ENCODE data around the gene GPR183.

Gene GPR183

DNA sequence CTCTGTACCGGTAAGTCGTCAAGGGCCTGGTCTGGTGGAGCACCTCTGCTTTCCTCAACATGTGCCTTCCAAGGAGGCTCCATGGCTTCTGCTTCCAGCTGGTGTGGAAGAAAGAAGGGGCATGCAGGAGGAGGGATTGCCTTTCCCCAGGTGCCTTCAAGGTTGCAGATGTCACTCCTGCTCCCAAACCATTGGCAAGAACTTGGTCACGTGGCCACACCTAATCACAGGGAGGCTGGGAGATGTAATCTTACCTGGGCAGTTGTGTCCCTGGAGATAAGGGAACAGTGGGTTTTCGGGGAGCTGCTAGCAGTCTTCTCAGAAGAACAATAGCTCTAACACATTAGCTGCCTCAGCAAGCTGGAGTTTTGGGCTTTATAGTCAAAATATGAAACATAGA is 39.3 kb downstream of the GPR183 start:
- TF ChIP-seq, protein P1, sequence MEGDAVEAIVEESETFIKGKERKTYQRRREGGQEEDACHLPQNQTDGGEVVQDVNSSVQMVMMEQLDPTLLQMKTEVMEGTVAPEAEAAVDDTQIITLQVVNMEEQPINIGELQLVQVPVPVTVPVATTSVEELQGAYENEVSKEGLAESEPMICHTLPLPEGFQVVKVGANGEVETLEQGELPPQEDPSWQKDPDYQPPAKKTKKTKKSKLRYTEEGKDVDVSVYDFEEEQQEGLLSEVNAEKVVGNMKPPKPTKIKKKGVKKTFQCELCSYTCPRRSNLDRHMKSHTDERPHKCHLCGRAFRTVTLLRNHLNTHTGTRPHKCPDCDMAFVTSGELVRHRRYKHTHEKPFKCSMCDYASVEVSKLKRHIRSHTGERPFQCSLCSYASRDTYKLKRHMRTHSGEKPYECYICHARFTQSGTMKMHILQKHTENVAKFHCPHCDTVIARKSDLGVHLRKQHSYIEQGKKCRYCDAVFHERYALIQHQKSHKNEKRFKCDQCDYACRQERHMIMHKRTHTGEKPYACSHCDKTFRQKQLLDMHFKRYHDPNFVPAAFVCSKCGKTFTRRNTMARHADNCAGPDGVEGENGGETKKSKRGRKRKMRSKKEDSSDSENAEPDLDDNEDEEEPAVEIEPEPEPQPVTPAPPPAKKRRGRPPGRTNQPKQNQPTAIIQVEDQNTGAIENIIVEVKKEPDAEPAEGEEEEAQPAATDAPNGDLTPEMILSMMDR (IDR thresholded peaks at IDR 0.05; ENCODE audit: insufficient read depth, low read depth, low read length, missing control alignments) = no peak
- no peak for DNase-seq (ENCODE audit: low read depth)
- no peak overlapping the region for H3K4me3 ChIP-seq (ENCODE audit: low read length)

DNA sequence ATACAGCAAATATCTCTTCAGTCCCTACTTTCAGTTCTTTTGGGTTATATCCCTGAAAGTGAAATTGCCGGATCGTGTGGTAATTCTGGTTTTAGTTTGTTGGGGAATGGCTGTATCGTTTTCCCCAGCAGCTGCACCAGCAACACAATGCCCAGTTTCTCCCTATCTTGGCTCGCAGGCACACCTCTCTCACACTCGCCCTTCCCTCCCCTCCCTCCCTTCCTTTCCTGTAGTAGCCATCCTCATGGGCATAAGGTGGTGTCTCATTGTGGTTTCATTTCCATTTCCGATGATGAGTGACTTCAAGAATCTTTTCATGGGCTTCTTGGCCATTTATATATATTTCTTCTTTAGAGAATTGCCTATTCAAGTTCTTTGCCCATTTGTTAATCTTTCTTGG is 40.4 kb downstream of the GPR183 start:
- TF ChIP-seq, protein P1 (IDR thresholded peaks at IDR 0.05; ENCODE audit: insufficient read depth, low read depth, low read length, missing control alignments) = no peak
- no peak overlapping the region for H3K4me3 ChIP-seq (ENCODE audit: low read length)
- no peak for DNase-seq (ENCODE audit: low read depth)

DNA sequence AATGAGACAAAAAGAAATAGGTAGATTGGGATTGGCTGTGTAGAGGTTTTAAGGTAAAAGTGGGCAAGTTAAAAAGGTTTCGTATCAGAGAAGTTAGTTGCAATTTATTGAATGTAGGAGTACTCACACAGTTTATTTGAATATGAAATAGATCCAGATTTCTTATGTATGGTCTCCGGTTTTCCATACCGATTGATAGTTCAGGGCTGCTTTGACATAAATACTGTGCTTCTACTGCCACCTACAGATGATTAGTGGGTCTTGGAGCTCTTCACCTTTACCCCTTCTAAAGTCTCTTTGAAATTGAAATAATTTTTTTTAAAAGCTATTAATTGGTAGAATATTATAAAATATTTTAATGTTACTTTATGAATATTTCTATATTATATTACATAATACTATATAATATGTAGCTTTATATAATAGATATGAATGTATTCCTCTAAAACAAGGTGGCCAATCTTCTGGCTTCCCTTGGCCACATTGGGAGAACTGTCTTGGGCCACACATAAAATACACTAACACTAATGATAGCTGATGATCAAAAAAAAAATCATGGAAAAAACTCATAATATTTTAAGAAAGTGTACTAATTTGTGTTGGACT is 41.3 kb downstream of the GPR183 start:
- peak; percentile 69 for DNase-seq (ENCODE audit: low read depth)

DNA sequence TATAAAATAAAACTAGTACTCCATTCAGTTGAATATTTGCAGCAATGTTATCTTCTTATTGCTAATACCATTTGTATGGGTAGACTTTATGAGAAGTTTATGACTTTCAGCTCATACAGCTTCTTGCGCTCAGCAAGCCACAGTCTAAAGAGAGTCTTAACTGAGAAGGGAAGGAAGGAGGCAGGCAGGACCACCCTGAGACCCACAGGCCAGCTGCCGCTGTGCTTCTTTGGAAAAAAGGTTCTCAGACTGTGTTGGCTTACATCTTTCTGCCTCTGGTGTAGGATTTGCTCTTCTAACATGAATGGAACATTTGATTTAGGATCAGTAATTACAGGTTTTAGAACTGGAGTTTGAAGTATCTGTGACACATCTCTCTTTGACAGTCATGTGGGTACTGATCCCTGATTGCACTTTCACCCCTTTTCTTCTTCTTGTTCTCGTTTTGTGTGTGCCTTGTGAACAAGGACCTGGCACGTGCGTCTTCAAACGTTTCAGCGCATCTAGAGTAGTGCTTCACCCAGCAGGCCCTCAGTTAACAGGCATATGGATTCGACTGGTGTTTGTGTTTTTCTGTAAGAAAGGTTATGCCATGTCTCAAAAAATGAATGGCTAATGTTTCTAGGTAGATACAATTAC is 41.9 kb downstream of the GPR183 start:
- TF ChIP-seq, protein P1 (IDR thresholded peaks at IDR 0.05; ENCODE audit: insufficient read depth, low read depth, low read length, missing control alignments) = no peak
- no peak for DNase-seq (ENCODE audit: low read depth)
- H3K4me3 ChIP-seq (ENCODE audit: low read length) = no peak overlapping the region

More for the DNA sequence above, 41.3 kb downstream of the GPR183 start:
- TF ChIP-seq, protein P1 (IDR thresholded peaks at IDR 0.05; ENCODE audit: insufficient read depth, low read depth, low read length, missing control alignments) = peak; percentile 65
- no peak overlapping the region for H3K4me3 ChIP-seq (ENCODE audit: low read length)

DNA sequence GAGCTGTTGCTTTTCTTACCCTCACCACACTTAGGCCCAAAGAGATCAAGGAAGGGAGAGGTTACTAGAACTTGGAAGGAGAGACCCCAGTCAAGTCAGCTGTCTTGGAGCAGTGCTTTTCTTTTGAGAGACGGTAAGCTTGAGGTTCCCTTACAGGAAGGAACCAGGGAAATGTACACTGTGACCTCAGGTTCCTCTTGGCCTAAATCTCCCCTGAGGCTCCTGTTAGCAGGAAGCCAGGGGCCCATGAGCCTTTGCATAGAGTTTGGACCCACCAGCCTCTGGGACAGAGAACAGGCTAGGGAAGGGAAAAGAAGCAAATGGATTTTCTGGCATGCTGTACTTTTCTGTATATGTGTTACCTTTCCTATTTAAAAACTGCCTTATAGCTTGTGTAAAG is 43.1 kb downstream of the GPR183 start:
- DNase-seq (ENCODE audit: low read depth) = no peak
- TF ChIP-seq, protein P1 (IDR thresholded peaks at IDR 0.05; ENCODE audit: insufficient read depth, low read depth, low read length, missing control alignments) = no peak

DNA sequence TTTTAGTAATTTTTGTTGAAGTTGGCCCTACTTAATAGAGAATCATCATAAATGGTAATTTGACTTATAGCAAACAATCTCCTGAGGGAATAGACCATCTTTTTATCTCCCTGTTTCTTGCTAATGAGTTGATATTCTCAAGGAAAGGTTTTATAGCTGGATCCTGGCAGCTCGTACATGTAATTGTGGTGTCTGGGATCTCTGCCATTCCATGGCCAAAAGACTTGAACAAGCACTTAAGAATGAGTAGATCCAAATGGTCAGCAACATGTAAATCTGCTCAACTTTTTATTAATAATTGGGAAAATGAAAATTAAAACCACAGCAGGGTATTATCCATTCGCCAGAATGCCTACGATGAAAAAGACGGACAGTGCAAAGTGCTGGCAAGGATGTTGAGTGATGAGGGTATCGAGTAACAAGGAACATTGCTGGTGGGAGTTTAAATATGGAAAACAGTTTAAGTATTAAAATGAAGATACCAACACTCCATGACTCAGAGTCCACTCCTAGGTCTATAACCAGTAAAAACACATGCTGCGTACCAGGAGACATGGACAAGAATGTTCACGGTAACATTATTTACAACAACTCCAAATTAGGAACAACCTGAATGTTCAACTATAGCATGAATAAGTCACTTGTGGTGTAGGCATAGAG is 43.9 kb downstream of the GPR183 start:
- no peak overlapping the region for H3K4me3 ChIP-seq (ENCODE audit: low read length)
- TF ChIP-seq, protein P1 (IDR thresholded peaks at IDR 0.05; ENCODE audit: insufficient read depth, low read depth, low read length, missing control alignments) = no peak
- no peak for DNase-seq (ENCODE audit: low read depth)

More for the DNA sequence above, 43.1 kb downstream of the GPR183 start:
- no peak overlapping the region for H3K4me3 ChIP-seq (ENCODE audit: low read length)

Data from epithelial cell of esophagus (primary cell).